Ovary (tissue), 3 donors: Measurements from ENCODE around the gene SRRM5.

Source experiments
- CTCF ChIP-seq, 3 donors: fragments of 450-650 bp in 2 of 3; fragments of 200-600 bp in 1 of 3; IDR thresholded peaks; one replicate each; pipeline versions ENCODE4 v1.5.1 to v1.8.0; 2016 to 2022; ENCODE audit warnings: antibody characterized with exemption in 3 of 3, mild to moderate bottlenecking in 1 of 3
- EP300 ChIP-seq: sonication (generic); formaldehyde crosslinking; IDR thresholded peaks from one replicate; pipeline ENCODE4 v1.6.1; 2017; ENCODE audit warnings: antibody characterized with exemption
- POLR2A ChIP-seq: fragments of 450-650 bp; IDR thresholded peaks from one replicate; pipeline ENCODE4 v1.6.1; 2017; ENCODE audit warnings: antibody characterized with exemption, mild to moderate bottlenecking, moderate library complexity
- donor health status: DM: no; HTN: no; CAD: no.

GRCh38 chr19:43633520-43633919 lies 21.6 kb downstream of the SRRM5 start:
- TF ChIP-seq CTCF (IDR thresholded peaks at IDR 0.05) (no peak), POLR2A (no peak), EP300 (no peak)
